Tibial nerve (tissue), 4 donors: Measurements from ENCODE around the gene LBHD1. TPM values are rescaled to one million over a fixed set of nuclear protein-coding genes. Genes with fewer than 3 reads are reported as not detected.

Source experiments
- DNase-seq, 2 donors: peaks; one replicate each; pipeline ENCODE4 v3.0.0-alpha.2; 2019; ENCODE audit warnings: low spot score in 2 of 2
- H3K27ac ChIP-seq, 4 donors: fragments of 200-600 bp; sonication (generic) in 3 of 4; one replicate each; pipeline ENCODE4 v1.5.1; 2017 to 2019; ENCODE audit warnings: mild to moderate bottlenecking in 1 of 4
- H3K27me3 ChIP-seq, 2 donors: fragments of 200-600 bp; sonication (generic) in 1 of 2; one replicate each; pipeline versions ENCODE4 v1.5.1 to v1.6.0; 2017 to 2019
- H3K36me3 ChIP-seq, 3 donors: fragments of 200-600 bp; sonication (generic); one replicate each; pipeline ENCODE4 v1.5.1; 2018 to 2019
- H3K4me1 ChIP-seq, 4 donors: fragments of 200-600 bp; sonication (generic) in 3 of 4; one replicate each; pipeline ENCODE4 v1.5.1; 2017 to 2019
- H3K4me3 ChIP-seq, 4 donors: fragments of 200-600 bp; sonication (generic) in 3 of 4; one replicate each; pipeline ENCODE4 v1.5.1; 2017 to 2019; ENCODE audit warnings: mild to moderate bottlenecking in 1 of 4, moderate library complexity in 1 of 4
- H3K9me3 ChIP-seq, 4 donors: fragments of 200-600 bp; sonication (generic) in 3 of 4; one replicate each; pipeline ENCODE4 v1.5.1; 2017 to 2019
- CTCF ChIP-seq, 5 experiments: fragments of 200-600 bp in 3 of 5; fragments of 450-650 bp in 2 of 5; sonication (generic) in 3 of 5; IDR thresholded peaks; one replicate each; pipeline ENCODE4 v1.5.1; 2016 to 2019; ENCODE audit warnings: antibody characterized with exemption in 5 of 5, mild to moderate bottlenecking in 3 of 5, moderate library complexity in 2 of 5
- EP300 ChIP-seq, 2 donors: sonication (generic); formaldehyde crosslinking; IDR thresholded peaks; one replicate each; pipeline ENCODE4 v1.6.1; 2017; ENCODE audit warnings: antibody characterized with exemption in 2 of 2, mild to moderate bottlenecking in 1 of 2
- POLR2A ChIP-seq, 2 donors: fragments of 450-650 bp; IDR thresholded peaks; one replicate each; pipeline ENCODE4 v1.6.1; 2017; ENCODE audit warnings: antibody characterized with exemption in 2 of 2, mild to moderate bottlenecking in 2 of 2, moderate library complexity in 2 of 2
- WGBS, 2 donors: methylation state at CpG; one replicate each; pipeline ENCODE4 v1.1.5; 2018; 5-methylcytosine and 5-hydroxymethylcytosine counted together
- total RNA-seq, 4 donors: library from RNA; depleted of rRNA; stranded (reverse); fragments of >200 nt; gene quantifications; one replicate each; pipeline ENCODE4 v1.1.0, GENCODE V29; 2016

Gene LBHD1
- total RNA-seq, 4 donors from 2014 or later = 3.9 to 11.1 (median 5.4) TPM

DNA sequence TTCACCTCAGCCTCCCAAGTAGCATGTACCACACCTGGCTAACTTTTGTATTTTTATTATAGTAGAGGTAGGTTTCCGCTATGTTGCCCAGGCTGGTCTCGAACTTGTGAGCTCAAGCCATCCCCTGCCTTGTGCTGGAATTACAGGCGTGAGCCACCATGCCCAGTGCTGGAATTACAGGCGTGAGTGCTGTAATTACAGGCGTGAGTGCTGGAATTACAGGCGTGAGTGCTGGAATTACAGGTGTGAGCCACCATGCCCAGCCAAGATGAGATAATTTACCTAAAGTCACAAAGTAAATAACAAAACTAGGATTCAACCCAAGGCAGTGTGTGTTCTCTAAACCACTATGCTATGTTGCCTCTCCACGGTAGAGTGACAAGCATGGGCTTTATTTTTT, 10.5 kb upstream of the LBHD1 start:
- Histone ChIP-seq H3K36me3 (peaks cover 0 to 5% (median 0%) of the 10 kb centered on the region in 3 donors), H3K9me3 (no peaks in the 10 kb centered on the region), H3K27ac (no peak overlapping the region), H3K4me3 (no peak overlapping the region), H3K27me3 (peaks cover 0 to 2% of the 10 kb centered on the region in 2 donors), H3K4me1 (peaks cover 0 to 35% (median 14%) of the 10 kb centered on the region in 4 donors)
- DNase-seq = no peak
- 91 to 93% methylated on average over 7 of the region's 7 CpGs for WGBS, 2 donors
- no peak for TF ChIP-seq EP300 (IDR thresholded peaks at IDR 0.05)
- no peak for TF ChIP-seq POLR2A (IDR thresholded peaks at IDR 0.05)
- TF ChIP-seq CTCF (IDR thresholded peaks at IDR 0.05) = no peak

DNA sequence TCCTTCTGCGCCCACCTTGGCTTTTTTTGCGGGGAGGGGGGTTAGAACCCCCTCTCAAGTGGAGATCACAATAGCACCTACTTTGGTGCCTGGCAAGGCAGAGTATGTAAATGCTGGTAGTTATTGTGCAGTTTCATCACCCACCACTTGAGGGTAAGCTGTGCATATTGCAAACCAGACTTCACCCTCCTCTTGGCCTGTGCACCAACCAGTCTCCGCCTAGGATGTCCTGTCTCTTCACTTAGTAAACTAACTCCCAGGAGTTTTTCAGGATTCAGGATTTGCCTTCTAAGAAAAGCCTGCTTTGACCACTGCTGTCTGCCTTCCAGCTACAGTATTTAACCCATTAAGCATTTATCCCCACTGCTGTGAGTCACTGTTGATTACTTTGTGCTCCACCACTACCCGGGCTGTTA, 8.8 kb upstream of the LBHD1 start:
- Histone ChIP-seq H3K4me1 (peaks cover 0 to 47% (median 15%) of the 10 kb centered on the region in 4 donors), H3K27me3 (no peaks in the 10 kb centered on the region), H3K9me3 (no peaks in the 10 kb centered on the region), H3K36me3 (peaks cover 0 to 22% (median 0%) of the 10 kb centered on the region in 3 donors), H3K4me3 (no peak overlapping the region), H3K27ac (peak overlapping the region in 2 of 4 donors; percentile 36 to 43)
- 43 to 47% methylated on average over 4 of the region's 4 CpGs for WGBS, 2 donors
- peak in 1 of 2 donors; percentile 69 for DNase-seq
- no peak for TF ChIP-seq POLR2A (IDR thresholded peaks at IDR 0.05)
- peak; percentile 37 to 71 (median 39) for TF ChIP-seq CTCF (IDR thresholded peaks at IDR 0.05)
- TF ChIP-seq EP300 (IDR thresholded peaks at IDR 0.05) = peak in 1 of 2 donors; percentile 28

GRCh38 chr11:62678770-62679696, 7.0 kb upstream of the LBHD1 start, which contains the start of gene UBXN1:
Gene UBXN1, minus strand, starts transcription at chr11:62679073. Its CDS starts 150 bp downstream, at chr11:62678923.
- peak in 1 of 2 donors; percentile 53 for TF ChIP-seq POLR2A (IDR thresholded peaks at IDR 0.05)
- peak; percentile 67 to 95 for TF ChIP-seq EP300 (IDR thresholded peaks at IDR 0.05)
- TF ChIP-seq CTCF (IDR thresholded peaks at IDR 0.05) = peak in 1 of 5 experiments; percentile 38
- H3K4me1 ChIP-seq = peaks cover 0 to 53% (median 15%) of the 10 kb centered on the region in 4 donors

DNA sequence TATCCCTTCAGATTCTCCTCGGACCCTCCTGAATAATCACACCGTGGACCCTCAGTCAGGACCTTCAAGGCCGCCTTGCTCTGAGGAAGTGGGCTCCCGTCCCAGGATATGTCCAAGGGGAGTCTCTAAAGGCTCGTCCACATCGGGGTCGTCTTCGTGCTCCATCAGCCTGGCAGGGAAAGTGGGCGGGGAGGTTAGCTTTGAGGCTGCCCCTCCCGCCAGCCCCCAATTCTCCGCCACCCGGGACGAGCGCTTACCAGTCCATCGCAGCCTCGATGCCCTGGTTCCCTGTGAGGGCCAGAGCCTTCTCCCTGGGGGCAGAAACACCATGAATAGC, 6.3 kb upstream of the LBHD1 start:
- H3K36me3 ChIP-seq = peaks cover 0 to 46% (median 0%) of the 10 kb centered on the region in 3 donors
- no peak for TF ChIP-seq CTCF (IDR thresholded peaks at IDR 0.05)
- H3K27ac ChIP-seq = peak overlapping the region; percentile 60 to 93 (median 90)
- H3K4me3 ChIP-seq = peak overlapping the region; percentile 78 to 97 (median 93)
- 4 to 5% methylated on average over 13 to 15 of the region's 16 CpGs for WGBS, 2 donors
- H3K4me1 ChIP-seq = peaks cover 0 to 59% (median 15%) of the 10 kb centered on the region in 4 donors
- no peaks in the 10 kb centered on the region for H3K27me3 ChIP-seq
- no peak for DNase-seq
- no peaks in the 10 kb centered on the region for H3K9me3 ChIP-seq

More at GRCh38 chr11:62678770-62679696, 7.0 kb upstream of the LBHD1 start, which contains the start of gene UBXN1:
- Histone ChIP-seq H3K4me3 (peak within 1 kb of the TSS; percentile 78 to 97 (median 93)), H3K9me3 (no peaks in the 10 kb centered on the region), H3K36me3 (peaks cover 0 to 40% (median 0%) of the 10 kb centered on the region in 3 donors), H3K27ac (peak within 1 kb of the TSS; percentile 60 to 93 (median 90)), H3K27me3 (no peaks in the 10 kb centered on the region)
- peak; percentile 89 to 94 for DNase-seq
- WGBS, 2 donors = 8 to 9% methylated on average over 31 to 33 of the region's 55 CpGs

DNA sequence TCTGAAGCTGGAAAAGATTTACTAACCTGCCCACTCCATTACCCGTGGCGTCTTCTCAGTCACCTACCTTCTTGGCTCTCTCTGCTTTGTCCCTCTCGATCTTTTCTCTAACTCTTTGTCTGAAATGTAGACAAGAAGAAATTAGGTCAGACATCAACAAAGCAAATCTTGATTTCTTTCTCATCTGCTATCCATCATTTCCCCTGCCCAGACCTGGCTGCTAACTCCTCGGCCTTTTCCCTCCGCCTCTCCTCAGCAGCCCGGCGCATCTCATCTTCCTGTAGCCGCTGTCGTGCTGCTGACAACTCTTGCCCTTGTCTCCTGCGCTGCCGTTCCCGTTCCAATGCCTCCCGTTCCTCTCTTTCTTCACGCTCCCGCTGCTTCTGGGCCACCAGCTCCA, 5.6 kb upstream of the LBHD1 start:
- H3K9me3 ChIP-seq = no peaks in the 10 kb centered on the region
- no peaks in the 10 kb centered on the region for H3K27me3 ChIP-seq
- no peak for DNase-seq
- peak overlapping the region in 2 of 4 donors; percentile 91 to 95 for H3K4me3 ChIP-seq
- H3K27ac ChIP-seq = peak overlapping the region in 1 of 4 donors; percentile 91
- peaks cover 0 to 66% (median 22%) of the 10 kb centered on the region in 4 donors for H3K4me1 ChIP-seq
- no peak for TF ChIP-seq EP300 (IDR thresholded peaks at IDR 0.05)
- no peak for TF ChIP-seq CTCF (IDR thresholded peaks at IDR 0.05)
- TF ChIP-seq POLR2A (IDR thresholded peaks at IDR 0.05) = no peak
- H3K36me3 ChIP-seq = peaks cover 0 to 48% (median 0%) of the 10 kb centered on the region in 3 donors
- 75 to 81% methylated on average over 15 of the region's 15 CpGs for WGBS, 2 donors
